CMK (cell line): ENCODE measurements around the gene SLC26A9.
"Not testable (repeated sequence)": the region's sequence is repeated elsewhere in the genome, so short reads cannot be mapped to it uniquely, and the experiment has no call there.

Experiments used
- DNase-seq: peaks from one replicate; pipeline ENCODE4 v3.0.0-alpha.2; 2010; ENCODE audit warnings: low read depth

SLC26A9 gene

DNA sequence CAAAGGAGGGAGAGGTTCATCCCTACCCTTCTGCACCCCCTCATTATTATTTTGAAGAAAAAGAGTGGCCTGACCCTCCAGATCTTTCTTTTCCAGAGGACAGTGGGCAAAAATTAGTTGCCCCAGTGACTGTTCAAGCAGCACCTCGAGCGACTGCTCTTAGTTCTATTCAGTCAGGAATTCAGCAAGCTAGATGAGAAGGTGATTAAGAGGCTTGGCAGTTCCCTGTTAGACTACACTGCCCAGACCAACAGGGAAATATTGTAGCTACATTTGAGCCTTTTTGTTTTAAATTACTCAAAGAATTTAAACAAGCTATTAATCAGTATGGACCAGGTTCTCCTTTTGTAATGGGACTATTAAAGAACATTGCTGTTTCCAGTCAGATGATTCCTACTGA lies 51.8 kb downstream of the SLC26A9 start:
- not testable (repeated sequence) for DNase-seq

GRCh38 chr1:205890631-205891030 lies 52.6 kb downstream of the SLC26A9 start:
- not testable (repeated sequence) for DNase-seq

DNA sequence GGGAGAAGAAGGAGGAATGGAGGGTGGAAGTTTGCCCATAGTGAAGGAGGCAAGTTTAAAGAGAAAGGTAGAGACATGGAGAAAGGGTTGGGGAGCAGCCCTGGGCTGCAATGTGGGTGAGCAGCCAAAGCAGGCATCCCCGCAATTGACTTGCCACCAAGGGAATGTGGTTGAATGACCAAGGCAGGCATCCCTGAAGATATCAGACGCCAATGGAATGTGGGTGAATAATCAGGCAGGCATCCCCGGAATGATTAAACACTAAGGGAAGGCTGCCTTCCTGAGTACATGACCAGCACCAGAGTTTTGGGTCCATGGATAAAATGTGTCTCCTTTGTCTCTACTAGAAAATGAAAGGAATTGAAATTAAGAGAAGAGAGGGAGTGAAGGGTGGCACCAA lies 53.5 kb downstream of the SLC26A9 start:
- not testable (repeated sequence) for DNase-seq

DNA sequence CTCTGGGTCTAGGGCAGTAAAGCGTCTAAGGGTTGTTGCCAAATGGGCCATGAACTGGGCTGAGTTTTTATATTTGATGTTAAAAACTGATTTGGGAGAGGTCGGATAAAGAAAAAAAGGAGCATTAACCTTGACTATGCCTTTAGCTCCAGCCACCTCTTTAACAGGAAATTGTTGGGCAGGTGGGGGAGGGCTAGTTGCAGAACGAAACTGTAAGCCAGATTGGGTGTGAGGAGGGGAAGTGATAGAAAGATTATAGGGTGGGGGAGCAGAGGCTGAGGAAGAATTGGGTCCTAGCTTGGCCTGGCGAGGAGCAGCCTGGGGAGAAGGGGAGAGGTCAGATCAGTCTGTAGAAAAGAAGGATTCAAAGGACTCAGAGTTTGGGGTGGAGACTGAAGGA lies 54.2 kb downstream of the SLC26A9 start:
- DNase-seq, result not testable (repeated sequence)

DNA sequence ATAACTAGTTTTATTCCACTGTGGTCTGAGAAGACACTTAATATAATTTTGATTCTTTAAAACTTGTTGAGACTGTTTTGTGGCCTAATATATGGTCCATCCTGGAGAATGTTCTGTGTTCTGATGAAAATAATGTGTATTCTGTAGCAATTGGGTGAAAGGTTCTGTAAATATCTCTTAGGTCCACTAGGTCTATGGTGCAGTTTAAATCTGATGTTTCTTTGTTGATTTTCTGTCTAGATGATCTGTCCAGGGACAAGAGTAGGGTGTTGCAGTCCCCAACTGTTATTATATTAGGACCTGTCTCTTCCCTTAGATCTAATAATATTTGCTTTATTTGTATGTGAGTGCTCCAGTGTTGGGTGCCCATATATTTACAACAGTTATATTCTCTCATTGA lies 59.5 kb downstream of the SLC26A9 start:
- DNase-seq, result no peak

DNA sequence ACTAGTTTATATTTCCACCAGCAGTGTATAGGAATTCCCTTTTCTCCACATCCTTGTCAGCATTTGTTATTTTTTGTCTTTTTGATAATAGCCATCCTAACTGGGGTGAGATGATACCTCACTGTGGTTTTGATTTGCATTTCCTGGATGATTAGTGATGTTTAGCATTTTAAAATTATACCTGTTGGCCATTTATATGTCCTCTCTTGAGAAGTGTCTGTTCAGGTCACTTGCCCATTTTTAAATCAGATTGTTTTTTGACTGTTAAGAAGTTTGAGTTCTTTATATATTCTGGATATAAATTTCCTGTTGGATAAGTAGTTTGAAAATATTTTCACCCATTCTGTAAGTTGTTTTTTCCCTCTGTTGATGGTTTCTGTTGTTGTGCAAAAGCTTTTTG lies 62.3 kb downstream of the SLC26A9 start:
- no peak for DNase-seq

GRCh38 chr1:205879974-205880373 lies 63.3 kb downstream of the SLC26A9 start:
- DNase-seq, result no peak

GRCh38 chr1:205878026-205878425 lies 65.2 kb downstream of the SLC26A9 start:
- DNase-seq, result peak; percentile 2

GRCh38 chr1:205873148-205873547 lies 70.1 kb downstream of the SLC26A9 start:
- DNase-seq, result not testable (repeated sequence)

DNA sequence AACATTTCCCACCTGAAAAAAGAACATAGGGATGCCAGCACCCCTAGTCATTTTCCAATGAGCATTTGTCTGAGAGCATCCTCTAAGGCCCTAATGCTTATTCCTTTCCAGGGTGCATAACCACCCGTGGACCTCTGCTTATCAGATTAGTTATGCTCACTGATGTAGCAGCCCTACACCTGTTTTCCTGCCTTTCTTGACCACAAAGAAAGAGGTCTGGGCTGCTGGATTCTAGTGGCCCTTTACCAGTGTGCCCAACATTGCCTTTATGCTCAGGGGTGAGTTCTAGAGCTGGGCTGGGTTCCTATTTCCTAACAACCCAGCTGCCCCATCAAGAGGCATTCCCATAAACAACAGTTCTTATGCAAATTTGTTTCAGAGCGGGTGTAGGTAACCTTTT lies 73.0 kb downstream of the SLC26A9 start:
- DNase-seq, result no peak
